A673 (cell line): ENCODE data around the gene WDR82. TPM values are rescaled to one million over a fixed set of nuclear protein-coding genes. Genes with fewer than 3 reads are reported as not detected.
A peak's percentile ranks its signal among the peaks of the same experiment; 100 is the strongest.

Experiments used
- BruUV-seq: library from RNA; stranded (reverse); fragments of 400-500 nt; replicated peaks from 2 replicates; lab custom pipeline; 2021; lab: Mats Ljungman, UMichigan
- CTCF ChIA-PET: fragments of 300-600 bp; sonication (Branson Sonifier 250); formaldehyde crosslinking; loops from one replicate; lab custom pipeline; 2022; ENCODE audit warnings: antibody characterized with exemption; lab: Charles Lee
- POLR2A ChIA-PET: fragments of 300-600 bp; sonication (Branson Sonifier 250); formaldehyde crosslinking; loops from one replicate; lab custom pipeline; 2022; ENCODE audit warnings: antibody characterized with exemption; ENCODE audit not compliant: low non-redundant PET; lab: Charles Lee
- DNase-seq: peaks from one replicate; pipeline ENCODE4 v3.0.0-alpha.2; 2015; ENCODE audit warnings: low spot score
- H3K27ac ChIP-seq: fragments of 200-600 bp; sonication (generic); 2 replicates; pipeline ENCODE4 v1.5.1; 2016; ENCODE audit warnings: mixed run types, low read depth, mild to moderate bottlenecking, mixed read lengths, antibody characterized with exemption, low read length; ENCODE audit not compliant: poor library complexity, severe bottlenecking
- H3K27me3 ChIP-seq: fragments of 200-600 bp; sonication (generic); replicated peaks from 2 replicates; pipeline ENCODE4 v1.6.1; 2017; ENCODE audit warnings: mixed run types, low read depth, mild to moderate bottlenecking, mixed read lengths, antibody characterized with exemption, low read length; ENCODE audit not compliant: insufficient read depth, poor library complexity
- H3K36me3 ChIP-seq: fragments of 200-600 bp; sonication (generic); 2 replicates; pipeline ENCODE4 v1.6.1; 2016; ENCODE audit warnings: mixed run types, mild to moderate bottlenecking, mixed read lengths, antibody characterized with exemption, low read length; ENCODE audit not compliant: insufficient read depth, poor library complexity, severe bottlenecking
- H3K4me1 ChIP-seq: fragments of 200-600 bp; sonication (generic); 2 replicates; pipeline ENCODE4 v1.6.1; 2017; ENCODE audit warnings: mixed run types, mild to moderate bottlenecking, mixed read lengths, antibody characterized with exemption, low read length; ENCODE audit not compliant: insufficient read depth, poor library complexity, severe bottlenecking
- H3K4me3 ChIP-seq: fragments of 200-600 bp; sonication (generic); 2 replicates; pipeline ENCODE4 v1.5.1; 2016; ENCODE audit warnings: low read depth, mixed run types, mild to moderate bottlenecking, mixed read lengths, low read length; ENCODE audit not compliant: poor library complexity, severe bottlenecking
- H3K9me3 ChIP-seq: fragments of 200-600 bp; sonication (generic); 2 replicates; pipeline ENCODE4 v1.6.1; 2016; ENCODE audit warnings: mixed run types, low read depth, mild to moderate bottlenecking, mixed read lengths, antibody characterized with exemption, low read length; ENCODE audit not compliant: poor library complexity, severe bottlenecking
- EZH2 ChIP-seq: fragments of 200-600 bp; sonication (generic); IDR thresholded peaks from 2 replicates; pipeline ENCODE4 v1.6.1; 2017; ENCODE audit warnings: borderline replicate concordance, low read depth, mild to moderate bottlenecking, mixed read lengths, antibody characterized with exemption, low read length; ENCODE audit not compliant: poor library complexity, severe bottlenecking
- intact Hi-C: fragments of 100-400 bp; cut with micrococcal nuclease; formaldehyde crosslinking; loops from one replicate; pipeline ENCODE4 v1.10.0; 2022; ENCODE audit not compliant: unreplicated experiment
- total RNA-seq: library from RNA; stranded (reverse); gene quantifications from 2 replicates; pipeline ENCODE4 v1.2.3, GENCODE V29; 2021
- TF ChIP-seq, protein P1 (sequence below): fragments of 300-800, 200-600 bp; sonication (generic); conservative IDR thresholded peaks from 2 replicates; pipeline ENCODE4 v1.5.1; 2017; ENCODE audit warnings: low read depth, mild to moderate bottlenecking, antibody characterized with exemption, low read length, moderate library complexity, mixed read lengths

Gene WDR82
- total RNA-seq, 1 experiment from 2014 or later, result 54.3 TPM

DNA sequence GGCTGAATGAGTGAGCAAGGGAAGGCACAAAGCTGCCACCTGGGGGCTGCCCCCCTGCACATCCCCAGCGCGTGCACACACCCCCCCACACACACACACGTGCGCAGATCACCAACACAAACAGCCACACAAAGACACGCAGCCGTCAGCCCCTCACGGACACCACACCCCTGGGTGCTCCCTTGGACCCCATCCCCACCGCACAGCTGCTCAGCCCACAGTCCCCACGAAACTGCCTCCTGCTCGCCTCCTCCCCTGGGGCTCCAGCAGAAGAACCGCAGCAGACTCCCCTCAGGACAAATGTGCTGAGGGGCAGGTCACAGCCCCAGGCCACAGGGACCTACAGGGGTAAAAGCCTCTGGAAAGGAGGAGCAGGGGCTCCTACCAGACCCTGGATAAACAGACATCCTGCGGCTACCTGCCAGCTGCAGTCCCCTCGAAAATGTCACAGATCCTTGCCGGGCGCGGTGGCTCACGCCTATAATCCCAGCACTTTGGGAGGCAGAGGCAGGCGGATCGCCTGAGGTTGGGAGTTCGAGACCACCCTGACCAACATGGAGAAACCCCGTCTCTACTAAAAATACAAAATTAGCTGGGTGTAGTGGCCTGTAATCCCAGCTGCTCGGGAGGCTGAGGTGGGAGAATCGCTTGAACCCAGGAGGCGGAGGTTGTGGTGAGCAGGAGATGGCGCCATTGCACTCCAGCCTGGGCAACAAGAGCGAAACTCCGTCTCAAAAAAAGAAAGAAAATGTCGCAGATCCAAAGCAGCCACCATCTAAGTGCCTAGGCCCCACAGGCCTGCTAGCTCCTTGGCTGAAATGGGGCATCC is 46.0 kb downstream of the WDR82 start:
- H3K27ac ChIP-seq, result no peak overlapping the region
- no peaks in the 10 kb centered on the region for H3K27me3 ChIP-seq
- H3K36me3 ChIP-seq, result no peaks in the 10 kb centered on the region
- no peak overlapping the region for H3K4me3 ChIP-seq
- no peaks in the 10 kb centered on the region for H3K4me1 ChIP-seq
- H3K9me3 ChIP-seq, result no peaks in the 10 kb centered on the region
- intact Hi-C loops, result no loop called here
- no peak for DNase-seq
- ChIA-PET CTCF (no interaction called here), POLR2A (no interaction called here)
- BruUV-seq, result no TSS peak
- TF ChIP-seq EZH2, result no peak
- TF ChIP-seq, protein P1, sequence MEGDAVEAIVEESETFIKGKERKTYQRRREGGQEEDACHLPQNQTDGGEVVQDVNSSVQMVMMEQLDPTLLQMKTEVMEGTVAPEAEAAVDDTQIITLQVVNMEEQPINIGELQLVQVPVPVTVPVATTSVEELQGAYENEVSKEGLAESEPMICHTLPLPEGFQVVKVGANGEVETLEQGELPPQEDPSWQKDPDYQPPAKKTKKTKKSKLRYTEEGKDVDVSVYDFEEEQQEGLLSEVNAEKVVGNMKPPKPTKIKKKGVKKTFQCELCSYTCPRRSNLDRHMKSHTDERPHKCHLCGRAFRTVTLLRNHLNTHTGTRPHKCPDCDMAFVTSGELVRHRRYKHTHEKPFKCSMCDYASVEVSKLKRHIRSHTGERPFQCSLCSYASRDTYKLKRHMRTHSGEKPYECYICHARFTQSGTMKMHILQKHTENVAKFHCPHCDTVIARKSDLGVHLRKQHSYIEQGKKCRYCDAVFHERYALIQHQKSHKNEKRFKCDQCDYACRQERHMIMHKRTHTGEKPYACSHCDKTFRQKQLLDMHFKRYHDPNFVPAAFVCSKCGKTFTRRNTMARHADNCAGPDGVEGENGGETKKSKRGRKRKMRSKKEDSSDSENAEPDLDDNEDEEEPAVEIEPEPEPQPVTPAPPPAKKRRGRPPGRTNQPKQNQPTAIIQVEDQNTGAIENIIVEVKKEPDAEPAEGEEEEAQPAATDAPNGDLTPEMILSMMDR, result 0 out of 2 replicates have a peak, but pooled peaks have one; percentile 22

DNA sequence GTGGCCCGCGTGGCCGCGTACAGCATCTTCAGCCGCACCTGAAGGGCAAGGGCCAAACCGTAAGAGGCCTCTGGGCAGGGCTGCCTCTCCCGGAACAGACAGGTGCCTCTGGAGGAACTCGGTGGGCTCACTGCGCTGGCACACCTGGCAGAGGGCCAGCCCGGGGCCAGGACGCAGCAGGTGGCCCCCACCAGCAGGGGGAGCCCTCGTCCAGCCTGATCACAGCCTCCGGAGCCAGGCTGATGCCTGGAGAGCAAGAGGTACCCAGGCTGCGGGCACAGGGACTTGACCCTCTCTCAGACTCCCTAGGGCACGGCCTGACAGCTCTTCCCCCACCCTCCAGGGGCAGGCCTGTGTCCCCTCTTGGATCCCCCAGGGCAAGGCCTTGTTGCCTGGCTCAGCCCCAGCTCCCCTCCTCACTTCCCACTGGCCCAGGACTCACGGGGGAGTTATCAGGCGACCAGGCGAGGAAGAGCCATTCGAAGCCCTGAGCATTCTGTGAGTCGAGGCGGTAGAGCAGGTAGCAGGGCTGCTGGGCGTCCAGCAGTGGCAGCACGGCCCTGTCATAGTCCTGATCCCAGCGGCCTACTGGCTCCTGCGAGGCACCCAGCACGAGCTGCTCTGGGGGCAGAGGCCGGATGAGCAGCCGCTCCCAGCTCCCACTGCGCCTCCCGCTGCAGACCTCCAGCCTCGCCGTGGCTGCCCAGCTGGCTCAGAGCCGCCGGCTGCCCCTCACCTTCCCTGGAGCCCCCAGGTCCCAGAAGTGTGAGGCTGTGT is 46.8 kb downstream of the WDR82 start:
- Histone ChIP-seq H3K4me1 (no peaks in the 10 kb centered on the region), H3K36me3 (no peaks in the 10 kb centered on the region), H3K4me3 (no peak overlapping the region), H3K27me3 (no peaks in the 10 kb centered on the region), H3K27ac (no peak overlapping the region), H3K9me3 (no peaks in the 10 kb centered on the region)
- ChIA-PET POLR2A (no interaction called here), CTCF (no interaction called here)
- peak; percentile 37 for DNase-seq
- intact Hi-C loops, result no loop called here
- no TSS peak for BruUV-seq
- TF ChIP-seq, protein P1, result peak; percentile 67
- TF ChIP-seq EZH2, result no peak

DNA sequence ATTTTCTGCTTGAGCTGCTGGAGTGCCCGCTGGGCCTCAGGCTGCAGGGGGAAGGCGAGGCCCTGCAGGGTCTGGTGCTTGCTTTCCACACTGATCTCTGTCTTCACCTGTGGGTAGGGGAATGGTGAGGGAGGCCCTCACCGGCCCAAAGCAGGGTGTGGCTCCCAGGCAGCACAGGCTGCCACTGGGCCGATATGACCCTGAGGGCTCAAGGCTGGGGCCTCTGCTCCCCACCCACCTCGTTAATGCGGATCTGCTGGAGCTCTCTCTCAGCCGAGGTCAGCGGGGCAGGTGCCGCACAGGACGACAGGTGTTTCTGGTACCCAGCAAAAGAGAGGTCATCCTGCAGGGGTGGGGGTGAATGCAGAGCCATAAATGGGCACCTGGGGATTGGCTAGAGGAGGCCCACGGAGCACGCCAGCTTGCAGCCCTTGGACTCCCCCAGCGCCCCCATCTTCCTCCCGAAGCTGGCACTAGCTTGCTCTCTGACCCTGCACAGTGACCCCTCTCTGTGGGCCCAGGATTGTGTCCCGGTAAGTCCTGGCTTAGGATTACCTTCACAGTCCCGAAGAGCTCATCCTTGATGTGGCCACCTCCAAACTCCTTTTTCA is 47.5 kb downstream of the WDR82 start:
- TF ChIP-seq EZH2, result no peak
- TF ChIP-seq, protein P1, result no peak
- no peak for DNase-seq
- H3K9me3 ChIP-seq, result no peaks in the 10 kb centered on the region
- H3K36me3 ChIP-seq, result no peaks in the 10 kb centered on the region
- CTCF ChIA-PET, result no interaction called here
- no TSS peak for BruUV-seq
- H3K4me1 ChIP-seq, result no peaks in the 10 kb centered on the region
- POLR2A ChIA-PET, result no interaction called here
- no peaks in the 10 kb centered on the region for H3K27me3 ChIP-seq
- H3K27ac ChIP-seq, result no peak overlapping the region
- H3K4me3 ChIP-seq, result no peak overlapping the region
- intact Hi-C loops, result no loop called here
